Measurements from ENCODE around the gene XIRP2. TPM values are rescaled to one million over a fixed set of nuclear protein-coding genes. Genes with fewer than 3 reads are reported as not detected.

XIRP2 gene
- total RNA-seq, 1 donor from 2014 or later, result not detected

DNA sequence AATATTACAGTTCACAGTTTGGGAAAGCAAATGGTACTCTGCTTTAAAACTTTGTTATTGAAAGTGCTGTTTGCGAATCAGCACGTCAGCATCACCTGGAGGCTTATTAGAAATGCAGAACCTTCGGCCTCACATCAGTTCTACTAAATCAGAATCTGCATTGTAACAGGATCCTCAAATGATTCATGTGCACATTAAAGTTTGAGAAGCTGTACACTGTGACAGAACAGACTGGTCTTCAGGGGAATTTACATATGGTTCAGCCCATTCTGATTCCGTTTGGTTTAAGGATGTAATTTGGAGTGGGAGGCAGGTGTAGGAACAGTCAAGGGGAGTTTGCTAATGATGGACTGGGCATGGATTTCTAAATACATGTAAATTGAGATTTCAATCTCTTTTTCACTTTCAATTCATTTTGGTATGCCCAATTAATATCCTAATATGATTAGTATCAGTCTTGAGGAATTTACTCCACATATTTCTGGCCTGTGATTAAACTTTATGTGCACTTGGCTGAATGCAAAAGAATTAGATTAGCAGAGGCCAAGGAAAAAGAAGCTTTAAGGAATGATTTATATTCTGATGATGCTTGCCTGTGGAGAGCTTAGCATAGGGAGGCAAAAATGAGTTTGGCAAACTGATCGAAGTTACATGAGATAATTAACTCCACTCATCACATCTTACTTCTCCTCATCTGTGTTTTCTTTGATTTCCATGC lies 248.8 kb downstream of the XIRP2 start:
- Mint-ChIP-seq H3K27me3 (ENCODE audit: unreplicated experiment) (no peaks in the 10 kb centered on the region), H3K9me3 (ENCODE audit: unreplicated experiment) (no peaks in the 10 kb centered on the region), H3K36me3 (ENCODE audit: unreplicated experiment) (no peaks in the 10 kb centered on the region), H3K4me3 (ENCODE audit: unreplicated experiment) (no peak overlapping the region), H3K4me1 (ENCODE audit: low read depth, unreplicated experiment) (no peaks in the 10 kb centered on the region), H3K27ac (ENCODE audit: unreplicated experiment) (no peak overlapping the region)
- no peak for DNase-seq
- no peak for TF ChIP-seq CTCF (IDR thresholded peaks at IDR 0.05; ENCODE audit: partially characterized antibody, unreplicated experiment)

DNA sequence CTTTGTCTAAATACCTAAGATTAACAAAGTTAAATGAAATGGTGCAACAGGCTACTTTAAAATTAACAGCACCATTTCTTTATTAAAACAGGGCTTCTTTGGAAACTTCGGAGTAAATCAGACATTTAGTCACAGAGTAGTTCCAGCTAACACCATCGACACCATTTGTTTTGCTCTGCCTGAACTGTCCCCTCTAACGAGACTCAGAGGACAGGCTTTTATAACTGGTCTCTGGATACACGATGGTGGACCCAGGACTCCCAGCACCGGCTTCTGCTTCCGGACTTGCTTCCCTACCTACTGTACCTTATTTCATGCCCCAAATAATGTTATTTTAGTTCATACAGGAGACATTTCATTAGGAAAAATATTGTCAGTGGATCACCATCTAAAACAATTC lies 252.1 kb downstream of the XIRP2 start:
- H3K36me3 Mint-ChIP-seq (ENCODE audit: unreplicated experiment), result no peaks in the 10 kb centered on the region
- no peak for DNase-seq
- H3K27me3 Mint-ChIP-seq (ENCODE audit: unreplicated experiment), result no peaks in the 10 kb centered on the region
- H3K4me1 Mint-ChIP-seq (ENCODE audit: low read depth, unreplicated experiment), result no peaks in the 10 kb centered on the region
- H3K4me3 Mint-ChIP-seq (ENCODE audit: unreplicated experiment), result no peak overlapping the region
- no peak for TF ChIP-seq CTCF (IDR thresholded peaks at IDR 0.05; ENCODE audit: partially characterized antibody, unreplicated experiment)
- no peak overlapping the region for H3K27ac Mint-ChIP-seq (ENCODE audit: unreplicated experiment)
- H3K9me3 Mint-ChIP-seq (ENCODE audit: unreplicated experiment), result no peaks in the 10 kb centered on the region

DNA sequence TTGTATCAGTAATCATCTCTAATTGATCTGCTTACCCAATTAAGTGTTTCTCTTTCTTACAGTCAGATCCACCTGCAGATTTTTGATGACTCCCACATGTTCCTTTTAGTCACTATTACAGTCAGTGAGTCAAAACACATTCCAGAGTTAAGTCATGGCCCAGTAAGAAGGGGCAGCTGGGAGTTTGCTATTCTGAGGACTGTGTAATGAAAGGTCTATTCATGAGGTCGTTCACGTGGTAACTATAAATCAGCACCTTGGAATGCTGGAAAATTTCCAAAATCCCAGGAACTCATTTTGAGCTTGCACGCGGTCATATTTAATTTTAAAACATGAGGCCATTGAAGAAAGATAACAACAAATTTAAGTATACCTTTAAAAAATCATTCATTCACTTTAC lies 252.5 kb downstream of the XIRP2 start:
- no peaks in the 10 kb centered on the region for H3K4me1 Mint-ChIP-seq (ENCODE audit: low read depth, unreplicated experiment)
- H3K27ac Mint-ChIP-seq (ENCODE audit: unreplicated experiment), result no peak overlapping the region
- H3K4me3 Mint-ChIP-seq (ENCODE audit: unreplicated experiment), result no peak overlapping the region
- H3K36me3 Mint-ChIP-seq (ENCODE audit: unreplicated experiment), result no peaks in the 10 kb centered on the region
- no peaks in the 10 kb centered on the region for H3K27me3 Mint-ChIP-seq (ENCODE audit: unreplicated experiment)
- TF ChIP-seq CTCF (IDR thresholded peaks at IDR 0.05; ENCODE audit: partially characterized antibody, unreplicated experiment), result no peak
- no peak for DNase-seq
- no peaks in the 10 kb centered on the region for H3K9me3 Mint-ChIP-seq (ENCODE audit: unreplicated experiment)

DNA sequence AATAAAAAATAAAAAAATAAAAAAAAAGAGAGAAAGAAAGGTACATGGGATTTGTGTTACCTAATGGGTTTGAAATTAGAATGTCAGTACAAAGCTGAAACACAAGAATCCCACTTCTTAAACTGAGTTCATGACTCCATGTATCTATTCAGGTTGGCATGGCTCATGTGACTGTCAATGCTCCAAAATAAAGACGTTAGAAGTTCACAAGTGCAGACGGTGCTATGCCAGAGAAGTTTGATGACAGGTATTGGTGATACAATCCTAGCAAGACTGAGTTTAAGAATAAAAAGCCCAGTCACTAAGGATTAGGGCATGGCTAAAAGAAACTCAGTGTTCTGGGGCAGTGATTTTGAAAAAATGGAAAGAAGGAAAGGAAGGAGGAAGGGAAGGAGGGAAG lies 254.3 kb downstream of the XIRP2 start:
- no peak for DNase-seq
- Mint-ChIP-seq H3K36me3 (ENCODE audit: unreplicated experiment) (no peaks in the 10 kb centered on the region), H3K27me3 (ENCODE audit: unreplicated experiment) (no peaks in the 10 kb centered on the region), H3K27ac (ENCODE audit: unreplicated experiment) (no peak overlapping the region), H3K4me1 (ENCODE audit: low read depth, unreplicated experiment) (no peaks in the 10 kb centered on the region), H3K4me3 (ENCODE audit: unreplicated experiment) (no peak overlapping the region), H3K9me3 (ENCODE audit: unreplicated experiment) (no peaks in the 10 kb centered on the region)
- no peak for TF ChIP-seq CTCF (IDR thresholded peaks at IDR 0.05; ENCODE audit: partially characterized antibody, unreplicated experiment)

- no peak overlapping the region for H3K27ac Mint-ChIP-seq (ENCODE audit: unreplicated experiment)
- DNase-seq, result no peak
- no peaks in the 10 kb centered on the region for H3K36me3 Mint-ChIP-seq (ENCODE audit: unreplicated experiment)
- no peak for TF ChIP-seq CTCF (IDR thresholded peaks at IDR 0.05; ENCODE audit: partially characterized antibody, unreplicated experiment)
- H3K4me3 Mint-ChIP-seq (ENCODE audit: unreplicated experiment), result no peak overlapping the region
- no peaks in the 10 kb centered on the region for H3K9me3 Mint-ChIP-seq (ENCODE audit: unreplicated experiment)
- H3K27me3 Mint-ChIP-seq (ENCODE audit: unreplicated experiment), result no peaks in the 10 kb centered on the region
- no peaks in the 10 kb centered on the region for H3K4me1 Mint-ChIP-seq (ENCODE audit: low read depth, unreplicated experiment)
Measured at GRCh38 chr2:167144179-167144898, 256.1 kb downstream of the XIRP2 start.
